HepG2 (cell line): ENCODE data around the gene TRDMT1.

Experiments used
- CTCF ChIP-seq: sonication (generic); formaldehyde crosslinking; IDR thresholded peaks from 2 replicates; pipeline ENCODE4 v1.5.0; 2020; ENCODE audit warnings: mild to moderate bottlenecking, missing genetic modification reagents, moderate library complexity
- ZNF12 ChIP-seq: sonication (generic); formaldehyde crosslinking; IDR thresholded peaks from 2 replicates; pipeline ENCODE4 v1.5.0; 2020; ENCODE audit warnings: missing genetic modification reagents
- ZNF879 ChIP-seq: sonication (generic); formaldehyde crosslinking; IDR thresholded peaks from 2 replicates; pipeline ENCODE4 v1.8.1; 2023; ENCODE audit warnings: missing genetic modification reagents

- TF ChIP-seq CTCF (CRISPR knock-in tag) (no peak), ZNF879 (no peak), ZNF12 (CRISPR knock-in tag) (no peak)
Measured at GRCh38 chr10:17199351-17199804, 2.1 kb downstream of the TRDMT1 start.
